B cell (primary cell): ENCODE measurements around the gene GLIS1. TPM values are rescaled to one million over a fixed set of nuclear protein-coding genes. Genes with fewer than 3 reads are reported as not detected.

ENCODE experiments used
- ATAC-seq: fragments of 200-7000 bp; cut with Tn5 transposase; one replicate; pipeline ENCODE4 v1.10.0; 2021; ENCODE audit warnings: low read depth, mild to moderate bottlenecking, moderate number of reproducible peaks, moderate library complexity
- CTCF ChIA-PET: fragments of 350-600 bp; sonication (Branson Sonifier 250); formaldehyde crosslinking; loops from one replicate; lab custom pipeline; 2021; ENCODE audit warnings: antibody characterized with exemption, inconsistent platforms; lab: Charles Lee
- POLR2A ChIA-PET: fragments of 350-600 bp; sonication (Branson Sonifier 250); formaldehyde crosslinking; loops from one replicate; lab custom pipeline; 2021; ENCODE audit warnings: antibody characterized with exemption; lab: Charles Lee
- DNase-seq: peaks from one replicate; pipeline ENCODE4 v3.0.0; 2013
- H2AFZ ChIP-seq: 2 replicates; pipeline ENCODE4 v1.6.1; 2012; ENCODE audit warnings: mild to moderate bottlenecking, low read depth, low read length; ENCODE audit not compliant: insufficient read depth, poor library complexity, severe bottlenecking
- H3K27ac ChIP-seq, 2 donors: 1 replicate in 1 of 2; 2 replicates in 1 of 2; pipeline ENCODE4 v1.5.1; 2012 to 2013; ENCODE audit warnings: low read length in 2 of 2, mild to moderate bottlenecking in 2 of 2, moderate library complexity in 1 of 2
- H3K27me3 ChIP-seq, 4 experiments: fragments of 200-600 bp in 1 of 4; sonication (generic) in 1 of 4; replicated peaks in 1 of 4; 1 replicate in 2 of 4; 2 replicates in 2 of 4; pipeline versions ENCODE4 v1.6.1 to v1.7.0; 2013 to 2016; ENCODE audit warnings: low read length in 3 of 4, mild to moderate bottlenecking in 2 of 4, mixed read lengths in 1 of 4, moderate library complexity in 1 of 4; ENCODE audit not compliant: insufficient read depth in 4 of 4, control insufficient read depth in 3 of 4; ENCODE audit errors: control extremely low read depth in 1 of 4
- H3K36me3 ChIP-seq, 2 experiments: replicated peaks in 1 of 2; 1 replicate in 1 of 2; 2 replicates in 1 of 2; pipeline versions ENCODE4 v1.6.1 to v1.7.1; 2013; ENCODE audit warnings: low read length in 1 of 2; ENCODE audit not compliant: insufficient read depth in 2 of 2, control insufficient read depth in 1 of 2; ENCODE audit errors: control extremely low read depth in 1 of 2, extremely low read depth in 1 of 2
- H3K4me1 ChIP-seq, 2 donors: fragments of 200-600 bp in 1 of 2; sonication (generic) in 1 of 2; 1 replicate in 1 of 2; 2 replicates in 1 of 2; pipeline versions ENCODE4 v1.5.1 to v1.6.1; 2013 to 2017; ENCODE audit warnings: low read length in 2 of 2; ENCODE audit not compliant: control insufficient read depth in 2 of 2, insufficient read depth in 2 of 2
- H3K4me2 ChIP-seq: replicated peaks from 2 replicates; pipeline ENCODE3; 2012; ENCODE audit warnings: mild to moderate bottlenecking, low read depth, low read length; ENCODE audit not compliant: poor library complexity, severe bottlenecking
- H3K4me3 ChIP-seq, 5 experiments: fragments of 200-600 bp in 1 of 5; sonication (generic) in 1 of 5; 1 replicate in 3 of 5; 2 replicates in 2 of 5; pipeline versions ENCODE4 v1.5.1 to v1.7.0; 2011 to 2016; ENCODE audit warnings: low read length in 4 of 5, mild to moderate bottlenecking in 4 of 5, low read depth in 2 of 5, control low read depth in 1 of 5, moderate library complexity in 1 of 5; ENCODE audit not compliant: insufficient read depth in 1 of 5; ENCODE audit errors: control extremely low read depth in 1 of 5, extremely low read depth in 1 of 5
- H3K79me2 ChIP-seq: fragments of 200-600 bp; sonication (generic); one replicate; pipeline ENCODE4 v1.6.0; 2016; ENCODE audit warnings: low read length; ENCODE audit not compliant: control insufficient read depth, insufficient read depth
- H3K9ac ChIP-seq: fragments of 200-600 bp; sonication (generic); 2 replicates; pipeline ENCODE4 v1.6.1; 2017; ENCODE audit warnings: mild to moderate bottlenecking, low read length, moderate library complexity
- H3K9me3 ChIP-seq, 3 donors: one replicate each; pipeline versions ENCODE4 v1.6.1 to v1.7.1; 2013; ENCODE audit warnings: low read length in 2 of 3; ENCODE audit not compliant: control insufficient read depth in 2 of 3, insufficient read depth in 1 of 3; ENCODE audit errors: control extremely low read depth in 1 of 3
- H4K20me1 ChIP-seq: 2 replicates; pipeline ENCODE4 v1.6.0; 2012; ENCODE audit warnings: mild to moderate bottlenecking, low read length; ENCODE audit not compliant: insufficient read depth, control insufficient read depth, poor library complexity, severe bottlenecking
- H3K27ac Mint-ChIP-seq: one replicate; pipeline ENCODE4 v1.8.0; 2021; ENCODE audit warnings: mixed read lengths
- H3K27me3 Mint-ChIP-seq: one replicate; pipeline ENCODE4 v1.8.0; 2021; ENCODE audit warnings: mixed read lengths
- H3K4me1 Mint-ChIP-seq: one replicate; pipeline ENCODE4 v1.8.0; 2021; ENCODE audit warnings: mixed read lengths
- H3K4me3 Mint-ChIP-seq: one replicate; pipeline ENCODE4 v1.8.0; 2021; ENCODE audit warnings: mixed read lengths
- H3K9me3 Mint-ChIP-seq: one replicate; pipeline ENCODE4 v1.8.0; 2022; ENCODE audit warnings: mixed read lengths; ENCODE audit not compliant: insufficient read depth
- CTCF ChIP-seq: fragments of 200-600 bp; IDR thresholded peaks from one replicate; pipeline ENCODE4 v1.8.0; 2022; ENCODE audit warnings: antibody characterized with exemption, mild to moderate bottlenecking
- EZH2 ChIP-seq: IDR thresholded peaks from 2 replicates; pipeline ENCODE4 v1.6.1; 2012; ENCODE audit warnings: borderline replicate concordance, low read depth, mild to moderate bottlenecking, moderate library complexity, low read length; ENCODE audit not compliant: insufficient read depth, poor library complexity, severe bottlenecking
- WGBS: methylation state at CpG from one replicate; pipeline ENCODE4 v1.1.5; 2013; ENCODE audit warnings: missing lambda C conversion rate; ENCODE audit not compliant: insufficient coverage; 5-methylcytosine and 5-hydroxymethylcytosine counted together
- intact Hi-C: fragments of 100-400 bp; cut with micrococcal nuclease; formaldehyde crosslinking; loops from one replicate; pipeline ENCODE4 v1.10.0; 2022
- polyA plus RNA-seq: library from polyadenylated mRNA; depleted of rRNA; stranded (reverse); fragments of >200 nt; gene quantifications from 2 replicates; pipeline ENCODE4 v1.2.3, GENCODE V29; 2012
- total RNA-seq, 2 donors: library from RNA; stranded (reverse); fragments of 120-200 nt in 1 of 2; gene quantifications; 1 replicate in 1 of 2; 2 replicates in 1 of 2; pipeline versions ENCODE4 v1.2.3 to v1.2.4, GENCODE V29; 2013 to 2022

Gene GLIS1
- total and polyA plus RNA-seq, 2 donors (not counting 1 experiment from before 2014, with no cell fraction given), result not detected

- POLR2A ChIA-PET, result no interaction called here
- CTCF ChIA-PET, result no interaction called here
- H3K27ac Mint-ChIP-seq, result no peak overlapping the region
Measured at GRCh38 chr1:53678046-53678445, 60.9 kb downstream of the GLIS1 start.

GRCh38 chr1:53677486-53677885 lies 61.5 kb downstream of the GLIS1 start:
- H2AFZ ChIP-seq, result no peak overlapping the region
- H3K36me3 ChIP-seq, result no peaks in the 10 kb centered on the region
- H3K9ac ChIP-seq, result no peak overlapping the region
- 98% methylated on average over 15 of the region's 15 CpGs for WGBS
- ChIA-PET POLR2A (no interaction called here), CTCF (no interaction called here)
- H3K27ac Mint-ChIP-seq, result no peak overlapping the region
- H4K20me1 ChIP-seq, result no peaks in the 10 kb centered on the region
- no peak overlapping the region for H3K4me3 ChIP-seq
- H3K9me3 ChIP-seq, result no peaks in the 10 kb centered on the region
- no peaks in the 10 kb centered on the region for H3K79me2 ChIP-seq
- no peak for DNase-seq
- no peak for ATAC-seq
- peaks cover 0 to 3% (median 0%) of the 10 kb centered on the region in 4 experiments for H3K27me3 ChIP-seq
- TF ChIP-seq EZH2 (no peak), CTCF (no peak)
- H3K4me3 Mint-ChIP-seq, result no peak overlapping the region
- H3K9me3 Mint-ChIP-seq, result no peaks in the 10 kb centered on the region
- H3K27ac ChIP-seq, result no peak overlapping the region
- H3K4me2 ChIP-seq, result no peak overlapping the region
- intact Hi-C loops, result no loop called here
- peaks cover 17% of the 10 kb centered on the region for H3K27me3 Mint-ChIP-seq
- peaks cover 0 to 5% of the 10 kb centered on the region in 2 donors for H3K4me1 ChIP-seq
- H3K4me1 Mint-ChIP-seq, result peaks cover 7% of the 10 kb centered on the region

More at GRCh38 chr1:53678046-53678445, 60.9 kb downstream of the GLIS1 start:
- Histone ChIP-seq H3K4me2 (no peak overlapping the region), H3K9me3 (no peaks in the 10 kb centered on the region), H4K20me1 (no peaks in the 10 kb centered on the region), H3K4me3 (no peak overlapping the region), H2AFZ (no peak overlapping the region), H3K27me3 (peaks cover 0 to 3% (median 0%) of the 10 kb centered on the region in 4 experiments), H3K79me2 (no peaks in the 10 kb centered on the region), H3K27ac (no peak overlapping the region), H3K9ac (no peak overlapping the region), H3K4me1 (peaks cover 0 to 5% of the 10 kb centered on the region in 2 donors), H3K36me3 (no peaks in the 10 kb centered on the region)
- peaks cover 7% of the 10 kb centered on the region for H3K4me1 Mint-ChIP-seq
- DNase-seq (no peak), ATAC-seq (no peak)
- peaks cover 21% of the 10 kb centered on the region for H3K27me3 Mint-ChIP-seq
- no peaks in the 10 kb centered on the region for H3K9me3 Mint-ChIP-seq
- TF ChIP-seq CTCF (no peak), EZH2 (no peak)
- H3K4me3 Mint-ChIP-seq, result no peak overlapping the region
- 96% methylated on average over 2 of the region's 8 CpGs for WGBS
- intact Hi-C loops, result no loop called here
